Mucosa of descending colon (tissue), 3 donors: ENCODE measurements around the gene TMEM81. TPM values are rescaled to one million over a fixed set of nuclear protein-coding genes. Genes with fewer than 3 reads are reported as not detected.

Experiments used
- ATAC-seq: fragments of 200-7000 bp; cut with Tn5 transposase; one replicate; pipeline ENCODE4 v1.9.1; 2020; ENCODE audit warnings: mild to moderate bottlenecking, moderate library complexity
- DNase-seq, 3 donors: peaks; one replicate each; pipeline ENCODE4 v3.0.0-alpha.2; 2020
- H3K36me3 ChIP-seq: fragments of 200-600 bp; one replicate; pipeline ENCODE4 v1.8.0; 2021; ENCODE audit warnings: low read depth, mild to moderate bottlenecking
- H3K4me1 ChIP-seq: fragments of 200-600 bp; one replicate; pipeline ENCODE4 v1.8.0; 2021; ENCODE audit warnings: low read depth, mild to moderate bottlenecking
- H3K4me3 ChIP-seq: fragments of 200-600 bp; one replicate; pipeline ENCODE4 v1.8.0; 2021; ENCODE audit warnings: mild to moderate bottlenecking
- H3K9me3 ChIP-seq: fragments of 200-600 bp; one replicate; pipeline ENCODE4 v1.8.0; 2021; ENCODE audit warnings: mild to moderate bottlenecking
- CTCF ChIP-seq: fragments of 200-600 bp; IDR thresholded peaks from one replicate; pipeline ENCODE4 v1.8.0; 2022; ENCODE audit warnings: antibody characterized with exemption, mild to moderate bottlenecking
- intact Hi-C, 2 donors: fragments of 100-400 bp; cut with DNase I in 1 of 2; cut with micrococcal nuclease in 1 of 2; formaldehyde crosslinking; loops; one replicate each; pipeline versions ENCODE4 v1.11.0 to v1.11.1; 2022; cut with DNase I, micrococcal nuclease
- total RNA-seq, 3 donors: library from RNA; stranded (reverse); fragmentation: NEBNext Ultra II Directional in 2 of 3; extraction: Animal tissue kit (Norgen Biotek cat#: 25700) in 2 of 3; gene quantifications; one replicate each; pipeline versions ENCODE4 v1.2.1 to v1.2.4, GENCODE V29; 2021 to 2023
- donor health status: DM: no; HTN: no; CAD: no; lungs with moderate emphysema.
- donor health status: DM: no; HTN: no; CAD: no.
- donor health status: DM: no; HTN: yes; CAD: no.

The TMEM81 gene
- total RNA-seq, 3 donors from 2014 or later = 1.9 to 3.8 (median 2.3) TPM

DNA sequence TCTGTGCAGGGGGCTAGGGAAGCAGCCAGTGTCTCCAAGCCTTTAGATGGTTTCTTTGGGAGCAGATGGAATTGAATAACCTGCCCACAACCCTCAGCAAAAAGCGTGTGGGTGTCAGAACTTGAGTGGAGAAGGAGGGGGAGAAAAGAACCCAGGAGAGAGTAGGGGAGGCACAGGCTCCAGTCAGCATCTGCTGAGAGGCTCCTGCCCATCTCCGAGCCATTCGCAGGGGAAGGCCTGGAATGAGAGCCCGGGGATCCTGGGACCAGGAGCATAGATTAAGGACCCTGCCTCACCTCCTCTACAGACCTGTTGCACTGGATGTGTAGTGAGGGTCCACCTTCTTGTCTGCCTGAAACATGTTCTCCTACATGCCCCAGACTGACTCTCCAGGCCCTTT, 16.3 kb downstream of the TMEM81 start:
- Histone ChIP-seq H3K9me3 (no peaks in the 10 kb centered on the region), H3K36me3 (no peaks in the 10 kb centered on the region), H3K4me1 (no peaks in the 10 kb centered on the region), H3K4me3 (no peak overlapping the region)
- ATAC-seq (no peak), DNase-seq (no peak)
- no peak for TF ChIP-seq CTCF
- intact Hi-C loops = no loop called here

- intact Hi-C loops = no loop called here
- Histone ChIP-seq H3K9me3 (no peaks in the 10 kb centered on the region), H3K4me1 (no peaks in the 10 kb centered on the region), H3K36me3 (no peaks in the 10 kb centered on the region), H3K4me3 (no peak overlapping the region)
- ATAC-seq (no peak), DNase-seq (no peak)
- TF ChIP-seq CTCF = no peak
These were observed 17.2 kb downstream of the TMEM81 start for GRCh38 chr1:205067031-205067430.

GRCh38 chr1:205066141-205066818, 18.0 kb downstream of the TMEM81 start:
- intact Hi-C loops = no loop called here
- no peak for TF ChIP-seq CTCF
- peak in 1 of 3 donors; percentile 7 for DNase-seq

GRCh38 chr1:205065666-205066065, 18.6 kb downstream of the TMEM81 start:
- Histone ChIP-seq H3K36me3 (no peaks in the 10 kb centered on the region), H3K4me3 (no peak overlapping the region), H3K9me3 (no peaks in the 10 kb centered on the region), H3K4me1 (peaks cover 2% of the 10 kb centered on the region)
- no peak for DNase-seq
- intact Hi-C loops = no loop called here
- no peak for TF ChIP-seq CTCF
- no peak for ATAC-seq

More at GRCh38 chr1:205066141-205066818, 18.0 kb downstream of the TMEM81 start:
- H3K4me1 ChIP-seq = peaks cover 2% of the 10 kb centered on the region
- H3K4me3 ChIP-seq = no peak overlapping the region
- H3K36me3 ChIP-seq = no peaks in the 10 kb centered on the region
- no peak for ATAC-seq
- H3K9me3 ChIP-seq = no peaks in the 10 kb centered on the region

DNA sequence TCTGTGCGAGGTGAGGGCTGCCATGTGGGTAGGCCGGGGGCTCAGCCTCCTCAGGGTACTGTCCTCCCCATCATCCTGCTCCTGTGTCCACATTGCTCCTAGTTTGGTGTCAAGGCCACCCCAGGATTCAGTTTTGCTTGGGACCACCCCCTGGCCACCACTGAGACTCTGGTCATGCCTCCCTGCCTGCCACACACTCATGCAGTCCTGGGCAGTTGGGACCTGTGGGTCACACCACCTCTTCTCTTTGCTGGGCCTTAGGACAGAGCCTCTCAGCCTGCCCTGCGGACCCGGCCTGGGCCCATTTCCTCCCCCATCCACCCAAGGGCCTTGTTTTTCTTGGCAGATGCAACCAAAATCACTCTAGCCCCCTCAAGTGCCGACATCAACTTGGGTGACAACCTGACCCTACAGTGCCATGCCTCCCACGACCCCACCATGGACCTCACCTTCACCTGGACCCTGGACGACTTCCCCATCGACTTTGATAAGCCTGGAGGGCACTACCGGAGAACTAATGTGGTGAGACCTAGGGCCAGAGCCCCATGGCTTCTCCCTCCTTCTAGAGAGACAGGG, 19.4 kb downstream of the TMEM81 start:
- no peaks in the 10 kb centered on the region for H3K36me3 ChIP-seq
- TF ChIP-seq CTCF = no peak
- ATAC-seq (no peak), DNase-seq (no peak)
- H3K4me1 ChIP-seq = peaks cover 2% of the 10 kb centered on the region
- no peaks in the 10 kb centered on the region for H3K9me3 ChIP-seq
- H3K4me3 ChIP-seq = no peak overlapping the region
- intact Hi-C loops = loop anchor here (5.0 kb wide), 1 partner anchor 78 kb away; no protein-coding TSS in a partner anchor
